ENCODE results near the gene SCAPER.

DNA sequence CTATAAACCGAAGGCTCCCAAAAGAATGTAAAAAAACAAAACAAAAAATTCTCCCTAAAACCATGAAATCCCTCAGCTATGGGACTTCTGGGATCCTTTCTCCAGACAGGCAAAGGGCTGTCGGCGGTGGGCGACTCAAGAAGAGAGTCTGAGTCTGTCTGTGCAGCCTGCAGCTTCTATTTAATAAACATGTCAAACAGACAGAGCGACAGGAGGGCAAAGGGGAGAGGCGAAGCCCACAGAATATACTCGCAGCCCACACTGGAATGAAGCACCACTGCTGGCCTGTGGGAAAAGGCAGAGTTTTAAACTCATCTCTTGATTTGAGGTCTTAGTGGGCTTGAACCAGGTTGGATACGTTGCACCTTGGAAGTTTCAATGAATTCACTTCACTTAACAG, 528.3 kb downstream of the SCAPER start:
- TF ChIP-seq, protein P1, sequence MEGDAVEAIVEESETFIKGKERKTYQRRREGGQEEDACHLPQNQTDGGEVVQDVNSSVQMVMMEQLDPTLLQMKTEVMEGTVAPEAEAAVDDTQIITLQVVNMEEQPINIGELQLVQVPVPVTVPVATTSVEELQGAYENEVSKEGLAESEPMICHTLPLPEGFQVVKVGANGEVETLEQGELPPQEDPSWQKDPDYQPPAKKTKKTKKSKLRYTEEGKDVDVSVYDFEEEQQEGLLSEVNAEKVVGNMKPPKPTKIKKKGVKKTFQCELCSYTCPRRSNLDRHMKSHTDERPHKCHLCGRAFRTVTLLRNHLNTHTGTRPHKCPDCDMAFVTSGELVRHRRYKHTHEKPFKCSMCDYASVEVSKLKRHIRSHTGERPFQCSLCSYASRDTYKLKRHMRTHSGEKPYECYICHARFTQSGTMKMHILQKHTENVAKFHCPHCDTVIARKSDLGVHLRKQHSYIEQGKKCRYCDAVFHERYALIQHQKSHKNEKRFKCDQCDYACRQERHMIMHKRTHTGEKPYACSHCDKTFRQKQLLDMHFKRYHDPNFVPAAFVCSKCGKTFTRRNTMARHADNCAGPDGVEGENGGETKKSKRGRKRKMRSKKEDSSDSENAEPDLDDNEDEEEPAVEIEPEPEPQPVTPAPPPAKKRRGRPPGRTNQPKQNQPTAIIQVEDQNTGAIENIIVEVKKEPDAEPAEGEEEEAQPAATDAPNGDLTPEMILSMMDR (conservative IDR thresholded peaks at IDR 0.05; ENCODE audit: low read depth, low read length) = no peak
- TF ChIP-seq EZH2 (IDR thresholded peaks at IDR 0.05; ENCODE audit: borderline replicate concordance, low read depth, low read length, poor library complexity, severe bottlenecking) = no peak
